Measurements from ENCODE around the gene PKNOX1. TPM values are rescaled to one million over a fixed set of nuclear protein-coding genes. Genes with fewer than 3 reads are reported as not detected.

The PKNOX1 gene
- total RNA-seq, 1 experiment from 2014 or later, result 16.5 TPM

GRCh38 chr21:42983869-42984268 is 9.5 kb downstream of the PKNOX1 start:
- no peak for TF ChIP-seq REST (IDR thresholded peaks at IDR 0.05; ENCODE audit: insufficient read depth in 1 of 2, low read depth in 2 of 2, low read length in 1 of 2)
- TF ChIP-seq SIN3A (IDR thresholded peaks at IDR 0.05; ENCODE audit: borderline replicate concordance, insufficient read depth, low read depth, low read length), result no peak
- no peak for TF ChIP-seq CTCF (IDR thresholded peaks at IDR 0.05)
- no peak for TF ChIP-seq TCF7L2 (IDR thresholded peaks at IDR 0.05; ENCODE audit: low read depth, low read length)
- TF ChIP-seq POLR2AphosphoS5 (IDR thresholded peaks at IDR 0.05; ENCODE audit: low read depth, low read length), result no peak
- ChIA-PET CTCF (no interaction called here), POLR2A (no interaction called here)
- DNase-seq (ENCODE audit: low read depth, low spot score), result no peak
- Histone ChIP-seq H3K27me3 (ENCODE audit: control insufficient read depth, insufficient read depth, low read length) (no peaks in the 10 kb centered on the region), H3K9me3 (ENCODE audit: control insufficient read depth, insufficient read depth, low read depth, low read length) (no peaks in the 10 kb centered on the region), H3K4me3 (ENCODE audit: low read depth in 2 of 2, low read length in 2 of 2) (no peak overlapping the region), H3K4me1 (ENCODE audit: control insufficient read depth, insufficient read depth, low read length) (no peaks in the 10 kb centered on the region), H3K27ac (ENCODE audit: low read length) (no peak overlapping the region), H3K36me3 (ENCODE audit: control insufficient read depth, insufficient read depth, low read length) (no peaks in the 10 kb centered on the region)
- in situ Hi-C loops (cut with HindIII; ENCODE audit: low pct_unique_long_range_greater_than_20kb, low sequenced_read_pairs), result no loop called here
- no TSS peak for BruUV-seq (replicated peaks)
- intact Hi-C loops (cut with micrococcal nuclease; ENCODE audit: unreplicated experiment), result no loop called here
- no peak for ATAC-seq

- TF ChIP-seq TCF7L2 (IDR thresholded peaks at IDR 0.05; ENCODE audit: low read depth, low read length), result no peak
- no peak for TF ChIP-seq SIN3A (IDR thresholded peaks at IDR 0.05; ENCODE audit: borderline replicate concordance, insufficient read depth, low read depth, low read length)
- no peak for TF ChIP-seq CTCF (IDR thresholded peaks at IDR 0.05)
- TF ChIP-seq POLR2AphosphoS5 (IDR thresholded peaks at IDR 0.05; ENCODE audit: low read depth, low read length), result no peak
- no peak for TF ChIP-seq REST (IDR thresholded peaks at IDR 0.05; ENCODE audit: insufficient read depth in 1 of 2, low read depth in 2 of 2, low read length in 1 of 2)
- POLR2A ChIA-PET, result no interaction called here
- DNase-seq (ENCODE audit: low read depth, low spot score) (no peak), ATAC-seq (no peak)
- Histone ChIP-seq H3K27ac (ENCODE audit: low read length) (no peak overlapping the region), H3K4me3 (ENCODE audit: low read depth in 2 of 2, low read length in 2 of 2) (no peak overlapping the region), H3K36me3 (ENCODE audit: control insufficient read depth, insufficient read depth, low read length) (no peaks in the 10 kb centered on the region), H3K4me1 (ENCODE audit: control insufficient read depth, insufficient read depth, low read length) (peaks cover 2% of the 10 kb centered on the region; the same call in 1 of the 2 replicates), H3K27me3 (ENCODE audit: control insufficient read depth, insufficient read depth, low read length) (no peaks in the 10 kb centered on the region), H3K9me3 (ENCODE audit: control insufficient read depth, insufficient read depth, low read depth, low read length) (no peaks in the 10 kb centered on the region)
- BruUV-seq (replicated peaks), result no TSS peak
- intact Hi-C loops (cut with micrococcal nuclease; ENCODE audit: unreplicated experiment), result no loop called here
- CTCF ChIA-PET, result interaction anchor here (0.6 kb wide), 1 partner anchor 277 kb away, joined by 3 read pairs; no protein-coding TSS in a partner anchor
- in situ Hi-C loops (cut with HindIII; ENCODE audit: low pct_unique_long_range_greater_than_20kb, low sequenced_read_pairs), result no loop called here
Measured at GRCh38 chr21:42986125-42986783, 11.9 kb downstream of the PKNOX1 start.

Measured in Panc1 (cell line).